ENCODE measurements around the gene TNFRSF11A.

GRCh38 chr18:62396381-62396780, 71.3 kb downstream of the TNFRSF11A start:
- TF ChIP-seq POLR2AphosphoS5 (IDR thresholded peaks at IDR 0.05; ENCODE audit: borderline replicate concordance, low read depth, low read length) (no peak), EZH2 (IDR thresholded peaks at IDR 0.05) (no peak)
